H1 (cell line): ENCODE measurements around the gene CCDC28B. TPM values are rescaled to one million over a fixed set of nuclear protein-coding genes. Genes with fewer than 3 reads are reported as not detected.

Experiments used
- HDAC6 ChIP-seq: IDR thresholded peaks from one replicate; pipeline ENCODE4 v1.7.1; 2012; ENCODE audit warnings: low read depth, mild to moderate bottlenecking, inconsistent platforms, low read length, moderate library complexity
- NRF1 ChIP-seq: IDR thresholded peaks from 2 replicates; pipeline ENCODE4 v1.6.1; 2011; ENCODE audit warnings: mild to moderate bottlenecking, low read depth, low read length, improper control_type of control experiment
- polyA plus RNA-seq, 7 experiments: library from polyadenylated mRNA; depleted of rRNA in 3 of 7; stranded (reverse) in 5 of 7; unstranded in 2 of 7; fragments of >200 nt in 5 of 7; fragments of 200-250 nt in 2 of 7; gene quantifications; 1 replicate in 5 of 7; 2 replicates in 1 of 7; 4 replicates in 1 of 7; pipeline versions ENCODE4 v1.2.1 to v1.2.3, GENCODE V29; 2011 to 2013; ENCODE audit warnings: missing spikeins in 2 of 7, mixed read lengths in 2 of 7
- total RNA-seq: library from RNA; stranded (reverse); fragmentation: NEBNext Ultra II Directional; extraction: Animal tissue kit (Norgen Biotek cat#: 25700); gene quantifications from 2 replicates; pipeline ENCODE4 v1.2.1, GENCODE V29; 2021
- TF ChIP-seq, protein P1 (sequence below): IDR thresholded peaks from 2 replicates; pipeline ENCODE4 v1.6.1; 2011; ENCODE audit warnings: low read depth, mild to moderate bottlenecking, low read length; ENCODE audit not compliant: insufficient read depth

Gene CCDC28B
- total and polyA plus RNA-seq, 2 of the 8 experiments (the other 6 are each of a cell fraction or from before 2014, with no cell fraction given): 16.7 to 17.1 TPM

GRCh38 chr1:32178380-32179192, 21.8 kb upstream of the CCDC28B start (continued):
- TF ChIP-seq, protein P1, sequence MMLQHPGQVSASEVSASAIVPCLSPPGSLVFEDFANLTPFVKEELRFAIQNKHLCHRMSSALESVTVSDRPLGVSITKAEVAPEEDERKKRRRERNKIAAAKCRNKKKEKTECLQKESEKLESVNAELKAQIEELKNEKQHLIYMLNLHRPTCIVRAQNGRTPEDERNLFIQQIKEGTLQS: no peak
- TF ChIP-seq NRF1 (no peak), HDAC6 (no peak)
